IPS-11a (cell line): ENCODE results near the gene GAB1.
"Not testable (repeated sequence)": the region's sequence is repeated elsewhere in the genome, so short reads cannot be mapped to it uniquely, and the experiment has no call there.

Experiments used
- H3K4me3 ChIP-seq: one replicate; pipeline ENCODE4 v1.5.1; 2013; ENCODE audit warnings: low read depth, low read length, control low read depth

GAB1 gene

DNA sequence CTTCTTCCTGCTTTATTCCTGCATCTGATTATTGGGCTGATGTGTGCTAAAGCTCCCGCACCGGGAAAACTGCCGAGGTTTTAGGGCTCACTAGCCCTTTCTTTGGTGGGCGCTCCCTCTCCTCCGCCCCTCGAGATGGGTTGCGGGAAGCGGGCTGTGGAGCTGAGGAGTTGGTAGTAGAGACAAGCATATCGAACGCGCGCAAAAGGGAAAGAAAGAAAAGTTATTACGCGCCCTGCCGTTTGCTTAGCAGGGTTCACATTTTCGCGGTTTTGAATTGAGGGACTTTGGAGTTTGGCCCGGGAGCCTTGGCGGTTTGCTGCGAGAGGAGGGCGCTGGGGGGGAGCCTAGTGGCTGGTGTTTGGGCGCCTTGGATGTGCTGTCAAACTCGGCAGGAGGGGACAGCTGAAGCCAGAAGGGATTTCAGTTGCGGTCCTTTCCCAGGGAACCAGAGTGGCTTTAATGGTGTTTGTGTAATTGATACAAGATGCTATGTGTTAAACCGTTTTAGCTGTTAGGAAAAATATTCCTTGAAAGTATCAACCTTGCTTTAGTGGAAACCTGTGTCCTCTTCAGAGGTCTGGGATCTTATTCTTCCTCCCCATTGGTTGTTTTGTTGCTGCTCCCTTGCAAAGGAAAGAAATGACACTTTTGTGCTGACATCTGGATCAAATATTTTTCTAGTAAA, 1.1 kb downstream of the GAB1 start:
- H3K4me3 ChIP-seq: peak overlapping the region; percentile 83

DNA sequence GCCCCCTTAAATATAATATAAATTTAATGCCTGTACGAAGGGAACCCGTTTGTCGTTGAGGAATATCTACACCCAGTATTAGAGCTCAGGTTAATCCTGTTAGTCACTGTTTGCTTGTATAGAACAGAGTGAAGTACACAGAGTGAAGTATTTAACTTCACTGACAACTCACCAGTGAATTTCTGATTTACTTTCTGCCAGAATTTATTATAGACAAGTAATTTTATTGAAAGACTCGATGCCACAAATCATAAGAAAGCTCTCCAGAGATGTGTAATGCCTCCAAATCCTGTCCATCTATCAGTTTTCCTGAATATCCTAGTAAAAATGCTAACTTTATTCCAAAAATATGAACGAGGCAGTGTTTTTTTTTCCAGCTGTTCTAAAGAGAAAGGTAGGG, 1.6 kb downstream of the GAB1 start:
- peak overlapping the region; percentile 83 for H3K4me3 ChIP-seq

DNA sequence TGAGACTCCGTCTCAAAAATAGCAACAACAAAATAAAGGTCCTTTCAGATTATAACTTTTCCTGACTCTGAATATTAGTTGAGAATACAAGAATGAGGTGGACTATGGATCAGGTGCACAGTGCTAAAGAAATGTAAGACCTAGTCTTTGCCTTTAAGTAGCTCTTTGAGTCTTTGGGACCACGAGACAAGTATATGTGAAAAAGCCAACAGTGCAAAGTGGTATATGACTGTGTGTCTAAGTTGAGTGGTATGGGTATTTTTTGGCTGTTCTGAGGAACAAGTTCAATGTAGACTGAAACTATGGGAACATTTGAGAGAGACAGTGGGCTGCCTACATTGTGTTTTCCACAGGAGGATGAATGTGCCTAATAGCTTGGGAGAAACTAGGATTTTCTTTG, 2.8 kb downstream of the GAB1 start:
- H3K4me3 ChIP-seq: no peak overlapping the region

DNA sequence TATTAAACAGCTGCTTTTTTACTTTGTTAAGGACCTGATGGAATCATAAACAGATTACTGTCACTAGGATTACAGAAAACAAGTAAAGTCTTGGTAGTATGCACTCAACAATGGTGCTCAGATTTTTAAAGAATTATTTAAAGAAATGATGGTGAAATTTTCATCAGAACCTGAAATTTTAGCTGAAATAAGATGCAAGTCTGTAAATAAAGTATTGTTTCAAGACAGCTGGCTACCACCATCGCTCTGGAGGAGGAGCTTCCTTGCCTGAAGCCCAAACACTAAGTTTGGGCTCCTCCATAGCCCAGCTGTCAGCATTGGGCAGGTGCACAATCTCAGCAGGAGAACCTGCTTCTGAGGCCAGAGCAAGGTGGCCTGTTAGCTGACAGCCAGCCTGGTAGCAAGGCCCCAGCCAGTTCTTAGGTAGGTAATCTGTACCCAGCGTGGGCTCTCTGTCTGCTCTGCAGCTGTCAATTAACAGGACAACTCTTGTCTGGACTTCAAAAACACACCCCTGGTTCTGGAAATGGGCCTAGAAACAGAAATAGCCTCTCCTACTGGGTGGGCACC, 4.6 kb downstream of the GAB1 start:
- H3K4me3 ChIP-seq: no peak overlapping the region

DNA sequence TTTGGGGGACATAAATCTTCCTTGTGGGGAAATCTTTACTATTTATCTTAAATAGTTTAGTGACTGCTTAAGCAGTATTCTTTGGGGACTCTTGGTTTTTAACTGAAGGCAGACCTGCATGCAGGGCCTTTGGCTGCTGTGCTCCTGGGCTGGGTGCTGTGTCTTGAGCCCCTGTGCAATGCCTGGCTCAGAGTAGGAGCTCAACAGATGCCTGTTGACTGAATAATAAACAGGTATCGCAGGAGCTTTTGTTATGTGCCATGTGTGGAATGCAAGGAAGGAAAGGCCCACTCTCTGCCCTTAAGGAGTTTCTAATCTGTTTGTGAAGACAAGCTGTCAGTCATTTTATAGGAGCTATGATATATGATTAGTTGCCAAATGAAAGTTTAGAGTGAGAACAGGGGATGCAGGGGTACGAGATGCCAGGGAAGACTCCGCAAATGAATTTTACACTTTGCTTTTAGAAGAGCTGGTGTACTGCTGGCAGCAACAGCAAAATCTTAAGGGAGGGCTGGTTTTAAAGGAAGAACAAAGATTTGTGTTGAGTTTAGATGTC, 6.7 kb downstream of the GAB1 start:
- H3K4me3 ChIP-seq: no peak overlapping the region

DNA sequence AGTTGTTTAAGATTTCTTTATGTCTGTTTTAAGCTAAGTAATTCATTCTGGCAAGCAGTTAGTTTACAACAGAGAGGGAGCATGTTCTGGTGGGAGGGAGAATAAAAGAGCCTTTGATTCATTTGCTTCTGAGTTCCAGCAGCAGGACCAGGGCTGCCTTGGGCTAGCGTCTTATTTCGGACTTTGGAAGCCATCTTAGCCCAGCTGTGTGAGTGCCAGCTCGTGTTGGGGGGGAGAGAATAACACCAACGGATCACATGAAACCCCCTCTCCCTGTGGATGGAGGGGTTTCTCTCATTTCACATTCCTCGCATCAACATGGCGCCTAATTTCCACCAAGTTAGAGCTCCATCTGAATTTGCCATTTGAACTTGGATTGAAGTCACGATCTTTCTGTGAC, 7.4 kb downstream of the GAB1 start:
- no peak overlapping the region for H3K4me3 ChIP-seq

DNA sequence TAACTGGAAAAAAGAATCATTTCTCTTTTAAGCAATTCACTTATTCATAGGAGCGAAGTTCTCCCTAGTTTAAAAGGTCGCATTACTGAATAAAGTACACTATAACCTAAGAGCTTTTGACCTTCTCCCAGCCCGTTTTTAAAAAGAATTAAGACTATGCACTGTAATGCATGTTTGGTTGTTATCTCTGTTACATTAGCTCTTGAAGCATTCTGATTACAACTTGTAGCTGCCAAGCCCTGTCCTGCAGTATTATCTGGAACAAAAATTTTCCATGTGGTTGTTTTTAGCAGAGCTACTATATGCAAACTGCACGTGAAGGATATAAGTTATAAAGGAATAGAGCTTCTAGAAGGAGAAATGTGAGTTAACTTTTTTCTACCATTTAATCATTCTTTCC, 8.1 kb downstream of the GAB1 start:
- H3K4me3 ChIP-seq: no peak overlapping the region

DNA sequence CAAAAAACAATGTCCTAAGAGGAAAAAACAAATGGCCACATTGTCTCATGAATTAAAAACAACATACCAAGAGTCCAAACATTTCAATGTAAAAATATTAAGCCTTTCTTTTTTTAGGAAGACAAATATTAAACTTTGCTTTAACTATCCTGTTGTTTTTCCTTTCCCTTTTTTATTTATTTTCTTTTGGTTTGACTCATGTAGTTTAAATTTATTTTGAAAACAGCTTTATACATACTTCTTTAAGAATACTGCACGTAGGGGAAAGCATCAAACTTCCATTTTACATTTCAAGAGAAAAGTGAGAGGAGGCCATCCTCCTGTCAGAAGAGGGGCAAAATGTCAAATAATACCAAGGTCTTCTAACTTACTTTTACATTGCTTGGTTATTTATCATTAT, 8.7 kb downstream of the GAB1 start:
- H3K4me3 ChIP-seq: no peak overlapping the region

DNA sequence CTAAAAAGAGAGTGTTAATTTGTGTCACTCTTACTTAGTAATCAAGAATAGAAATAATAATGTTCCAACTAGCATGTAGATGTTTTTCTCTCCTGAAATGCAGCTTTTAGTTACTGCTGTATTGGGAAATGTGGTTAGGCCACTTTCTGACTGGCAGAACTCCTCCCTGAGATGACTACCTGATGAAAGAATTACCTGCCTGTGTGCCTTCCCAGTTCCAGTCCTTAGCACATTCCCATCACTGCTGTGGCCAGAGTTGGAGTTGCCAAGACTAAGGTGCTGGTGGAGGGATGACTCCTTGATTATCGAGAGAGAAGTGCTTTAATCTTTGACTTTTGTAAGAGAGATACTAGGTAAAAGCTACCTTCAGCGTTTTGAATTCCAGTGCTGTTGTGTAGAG, 9.5 kb downstream of the GAB1 start:
- no peak overlapping the region for H3K4me3 ChIP-seq

DNA sequence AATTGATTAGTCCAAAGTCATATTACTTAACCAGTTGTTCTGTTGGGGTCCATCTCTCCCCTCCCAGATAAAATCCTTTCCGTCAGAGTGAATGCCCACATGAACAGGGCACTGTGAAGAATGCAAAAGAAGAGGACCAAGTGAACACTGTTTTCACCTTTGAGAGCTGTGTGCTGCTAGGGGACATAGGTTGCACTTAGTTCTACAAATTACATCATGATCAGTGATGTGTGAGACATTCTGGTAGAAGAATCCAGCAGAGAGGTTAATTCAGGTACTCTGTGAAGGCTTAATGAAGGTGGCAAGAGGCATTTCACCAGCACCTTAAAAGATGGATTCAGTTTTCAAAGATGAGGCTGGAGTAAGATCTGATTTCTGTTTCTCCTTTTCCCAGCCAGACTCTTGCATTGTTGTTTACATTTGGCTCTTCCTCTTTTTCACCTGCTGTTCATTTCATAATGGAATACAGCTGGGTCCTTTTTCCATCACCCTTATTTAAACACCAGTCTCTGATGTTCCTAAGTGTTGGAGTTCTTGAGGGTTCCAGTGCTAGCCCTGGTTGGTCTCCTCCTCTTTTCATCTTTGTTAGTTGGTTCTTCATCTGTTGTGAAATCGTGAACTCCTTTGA, 10.9 kb downstream of the GAB1 start:
- no peak overlapping the region for H3K4me3 ChIP-seq

DNA sequence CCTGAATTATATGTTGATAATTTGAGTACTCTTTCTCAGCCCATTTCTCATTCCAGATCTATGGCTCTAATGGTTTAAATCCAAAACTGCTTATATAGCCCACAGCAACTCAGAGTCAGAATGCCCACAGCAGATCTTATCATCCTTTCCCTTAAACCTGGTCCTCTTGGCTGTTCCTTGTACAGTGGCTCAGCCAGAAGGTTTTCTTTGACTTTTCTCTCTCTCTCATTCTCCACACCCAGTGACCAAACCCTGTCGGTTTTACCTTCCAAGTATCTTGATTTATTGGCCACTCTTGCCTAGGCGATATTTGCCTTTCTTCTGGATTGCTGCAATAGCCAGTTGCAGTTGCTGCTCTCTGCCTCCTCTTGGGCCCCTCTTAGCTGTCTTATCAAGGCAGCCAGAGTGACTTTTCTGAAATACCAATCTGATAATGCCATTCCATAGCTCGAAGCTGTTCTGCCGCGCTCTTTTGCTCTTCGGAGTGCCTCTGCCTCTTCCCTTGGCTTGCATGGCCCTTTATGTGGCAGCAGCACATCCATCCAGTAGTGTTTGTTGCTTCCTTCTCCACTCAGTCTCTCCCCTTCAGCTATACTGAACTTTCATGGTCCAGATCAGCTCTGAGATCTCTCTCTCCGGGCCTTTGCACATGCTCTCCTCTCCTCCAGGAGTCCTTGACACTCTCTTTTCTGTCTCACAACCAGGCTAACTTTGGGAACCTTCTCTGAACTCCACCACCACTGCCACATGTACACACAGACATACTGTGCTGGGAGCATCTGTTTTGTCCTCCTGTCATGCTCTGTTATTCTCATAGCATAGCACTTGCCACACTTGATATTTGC, 11.8 kb downstream of the GAB1 start:
- no peak overlapping the region for H3K4me3 ChIP-seq

DNA sequence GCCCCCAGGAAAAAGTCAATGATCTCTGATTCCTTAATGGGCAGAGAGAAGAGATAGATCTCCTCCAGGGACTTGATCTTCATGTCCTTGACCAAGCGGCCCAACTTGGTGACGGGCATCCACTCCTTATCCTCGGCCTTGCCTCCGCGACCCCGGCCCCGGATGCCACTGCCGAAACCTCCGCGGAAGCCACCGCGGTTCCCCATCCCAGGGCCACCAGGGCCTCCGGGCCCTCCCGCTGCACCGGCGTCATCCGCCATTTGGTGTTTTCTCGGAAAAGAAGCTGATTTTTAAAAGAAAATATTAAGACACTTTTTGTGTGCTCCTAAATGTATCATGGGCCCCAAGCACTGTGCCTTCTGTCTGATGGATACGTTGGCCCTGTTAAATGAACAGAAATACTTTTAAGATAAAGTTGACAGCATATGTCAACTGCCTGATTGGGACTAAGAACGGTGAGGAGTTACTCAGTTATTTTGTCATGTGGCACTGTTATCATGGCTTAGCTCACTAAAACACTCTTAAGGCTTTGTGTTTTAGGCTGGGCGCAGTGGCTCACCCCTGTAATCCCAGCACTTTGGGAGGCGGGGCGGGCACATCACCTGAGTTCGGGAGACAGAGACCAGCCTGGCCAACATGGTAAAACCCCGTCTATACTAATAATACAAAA, 13.3 kb downstream of the GAB1 start:
- not testable (repeated sequence) for H3K4me3 ChIP-seq

DNA sequence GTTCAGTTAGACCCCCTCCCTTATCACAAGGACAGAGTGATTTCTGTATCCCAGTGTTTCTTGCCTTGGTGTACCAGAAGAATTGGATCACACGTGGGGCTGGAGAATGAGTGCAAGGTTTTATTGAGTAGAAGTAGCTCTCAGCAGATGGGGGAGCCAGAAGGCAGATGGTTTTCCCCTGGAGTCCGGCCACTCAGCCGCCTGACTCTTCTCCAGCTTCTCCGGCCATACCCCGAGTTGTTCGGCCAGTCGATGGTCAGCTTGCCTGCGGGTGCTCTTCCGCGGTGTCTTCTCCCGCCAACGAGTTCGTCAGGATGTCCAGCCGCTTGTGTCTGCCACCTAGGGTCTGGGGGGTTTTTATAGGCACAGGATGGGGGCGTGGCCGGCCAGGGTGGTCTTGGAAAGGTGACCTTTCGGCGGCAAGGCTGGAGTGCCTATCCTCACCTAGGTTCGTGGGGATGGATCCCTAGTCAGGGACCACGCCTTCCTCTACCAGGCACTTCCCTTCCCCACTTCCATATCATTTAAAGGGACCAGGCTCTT, 14.5 kb downstream of the GAB1 start:
- no peak overlapping the region for H3K4me3 ChIP-seq

DNA sequence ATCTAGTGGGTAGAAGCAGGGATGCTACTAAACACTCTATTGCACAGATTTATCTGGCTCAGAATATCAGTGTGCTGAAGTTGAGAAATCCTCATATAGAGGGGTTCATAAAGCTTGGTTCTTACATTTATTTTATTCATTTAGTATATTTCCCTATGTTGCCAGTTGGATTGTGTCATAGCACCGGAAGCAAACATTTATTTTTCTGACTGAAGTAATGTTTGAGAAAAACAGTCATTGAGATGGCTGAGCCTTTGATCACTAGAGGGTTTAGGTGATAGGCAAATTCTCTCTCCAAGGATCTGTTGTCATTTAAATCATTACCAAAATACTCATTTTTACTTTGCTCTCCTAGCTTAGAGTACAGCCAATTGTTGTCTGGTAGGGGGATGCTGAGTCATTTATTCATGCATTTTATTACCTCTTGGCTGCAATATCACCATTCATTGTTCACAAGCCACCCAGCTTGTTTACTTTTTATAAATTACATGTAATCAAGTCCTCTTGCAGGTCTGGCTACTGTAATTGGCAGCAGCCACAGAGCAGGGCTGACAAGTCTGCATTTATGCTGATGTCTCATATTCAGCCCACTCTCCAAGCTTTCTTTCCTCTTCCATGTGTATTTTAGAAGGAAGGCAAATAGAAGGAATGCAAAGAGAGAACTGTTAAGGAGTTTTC, 15.2 kb downstream of the GAB1 start:
- H3K4me3 ChIP-seq: no peak overlapping the region

DNA sequence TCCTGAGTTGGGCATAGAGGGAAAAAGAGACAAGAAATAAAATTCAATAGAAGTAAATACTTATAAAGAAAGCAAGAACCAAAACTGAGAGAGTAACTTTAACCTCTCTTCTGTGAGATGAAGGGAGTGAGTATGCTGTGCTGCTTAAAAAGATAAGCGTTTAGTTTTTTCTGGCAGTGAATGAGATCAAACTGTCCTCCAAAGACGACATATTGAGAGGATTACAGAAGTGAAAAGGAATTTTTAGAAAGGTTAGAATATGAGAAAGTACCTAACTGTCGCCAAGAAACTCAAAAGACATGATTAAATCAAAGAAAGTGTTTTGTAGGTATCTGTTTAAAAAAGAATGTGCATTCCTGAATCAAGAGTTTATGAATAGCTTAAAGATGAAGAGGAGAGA, 16.0 kb downstream of the GAB1 start:
- H3K4me3 ChIP-seq: no peak overlapping the region

DNA sequence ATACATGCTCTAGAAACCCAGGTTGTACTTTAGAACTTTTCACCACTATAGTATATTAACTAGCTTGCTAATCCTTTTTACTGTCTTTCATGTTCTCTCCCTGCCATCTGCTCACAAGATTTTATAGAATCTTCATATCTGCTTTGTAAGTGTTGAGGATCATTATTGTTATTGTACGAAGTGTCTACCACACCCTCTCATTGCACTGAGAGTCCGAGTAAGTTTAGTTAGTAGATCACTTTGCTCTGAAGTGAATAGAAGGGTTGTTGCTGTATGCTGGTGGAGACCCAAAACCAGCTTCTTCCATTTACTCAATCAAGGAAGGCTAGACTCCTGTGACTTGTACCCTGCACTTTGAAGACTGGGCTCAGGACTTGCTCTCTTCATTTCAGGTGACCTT, 17.1 kb downstream of the GAB1 start:
- no peak overlapping the region for H3K4me3 ChIP-seq

DNA sequence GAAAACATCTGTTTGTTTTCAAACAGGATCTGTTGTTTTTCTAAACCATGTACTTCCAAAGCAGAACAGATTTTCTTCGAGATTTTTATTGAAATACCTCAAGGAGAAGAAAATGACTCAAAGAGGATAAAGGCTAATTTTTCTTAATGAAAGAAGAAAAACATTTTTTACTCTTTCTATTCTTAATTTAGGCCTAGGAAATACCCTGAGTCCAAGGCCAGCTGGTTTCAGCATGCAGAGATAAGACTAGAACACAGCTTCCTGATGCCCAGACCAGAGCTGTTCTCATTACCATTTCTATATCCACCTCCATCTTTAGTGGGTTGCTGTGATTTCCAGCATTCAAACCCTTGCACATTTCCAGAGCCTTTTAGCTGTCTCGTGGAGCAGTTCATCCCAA, 18.3 kb downstream of the GAB1 start:
- no peak overlapping the region for H3K4me3 ChIP-seq

DNA sequence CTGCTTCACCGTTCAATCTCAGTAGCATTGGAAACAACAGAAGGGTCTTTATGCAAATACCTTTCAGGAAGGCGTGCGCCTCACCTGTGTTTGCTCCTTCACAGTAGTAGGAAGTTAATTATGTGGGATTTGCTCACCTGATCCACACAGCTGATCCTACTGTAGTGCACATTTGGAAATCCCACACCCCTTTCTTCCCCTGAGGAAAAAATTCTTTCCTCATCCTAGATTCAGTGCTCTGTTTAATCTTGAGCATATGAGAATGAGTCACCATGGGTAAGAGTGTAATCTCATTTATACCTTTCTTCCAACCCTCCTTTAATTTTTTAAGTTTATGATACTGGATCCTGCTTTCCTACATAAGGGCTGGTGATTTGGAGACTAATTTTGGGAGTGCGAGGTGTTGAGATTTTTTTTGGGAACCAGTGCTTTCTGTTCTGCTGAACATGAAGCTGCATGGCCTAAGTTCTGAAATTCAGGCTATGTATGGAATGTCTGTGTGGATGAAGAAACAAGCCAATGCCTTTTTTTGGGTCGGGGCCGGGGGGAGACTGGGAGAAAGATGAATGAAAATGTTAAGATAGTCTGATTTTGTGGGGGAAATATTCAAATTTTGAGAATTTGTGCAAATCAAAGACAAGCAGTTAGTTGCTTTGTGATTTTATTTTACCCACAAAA, 19.0 kb downstream of the GAB1 start:
- H3K4me3 ChIP-seq: no peak overlapping the region

DNA sequence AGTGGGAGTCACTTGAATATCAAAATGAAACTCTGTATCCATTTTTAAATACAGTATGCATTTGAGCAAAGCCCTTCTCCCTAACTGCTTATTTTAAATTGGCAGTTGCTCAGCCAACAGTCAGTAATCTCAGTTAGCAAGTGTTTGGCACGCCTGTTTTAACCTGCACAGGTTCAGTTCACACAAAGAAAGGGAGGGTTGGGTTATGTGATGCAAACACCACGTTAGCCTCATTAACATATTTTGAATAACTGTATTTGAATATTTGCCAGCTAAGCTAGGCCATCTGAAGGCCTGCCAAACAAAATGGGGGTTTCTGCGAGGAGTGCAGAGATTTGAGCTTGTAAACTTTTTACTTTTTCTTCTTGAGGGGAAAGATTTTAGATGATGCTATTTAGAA, 19.8 kb downstream of the GAB1 start:
- no peak overlapping the region for H3K4me3 ChIP-seq
